Peyer's patch (tissue), 4 donors: ENCODE data around the gene ZNF678. TPM values are rescaled to one million over a fixed set of nuclear protein-coding genes. Genes with fewer than 3 reads are reported as not detected.

Experiments used
- DNase-seq, 3 donors: peaks; one replicate each; pipeline ENCODE4 v3.0.0-alpha.2; 2017 to 2019
- H3K27ac ChIP-seq, 4 donors: fragments of 200-600 bp; sonication (generic); one replicate each; pipeline ENCODE4 v1.5.1; 2016 to 2019
- H3K27me3 ChIP-seq, 2 donors: fragments of 200-600 bp; sonication (generic); one replicate each; pipeline ENCODE4 v1.5.1; 2019
- H3K36me3 ChIP-seq, 3 donors: fragments of 200-600 bp; sonication (generic); one replicate each; pipeline ENCODE4 v1.5.1; 2016 to 2019
- H3K4me1 ChIP-seq, 4 donors: fragments of 200-600 bp; sonication (generic); one replicate each; pipeline ENCODE4 v1.5.1; 2016 to 2019
- H3K4me3 ChIP-seq, 4 donors: fragments of 200-600 bp; sonication (generic); 1 replicate in 3 of 4; 2 replicates in 1 of 4; pipeline ENCODE4 v1.5.1; 2016 to 2019; ENCODE audit warnings: mild to moderate bottlenecking in 1 of 4
- H3K9me3 ChIP-seq, 4 donors: fragments of 200-600 bp; sonication (generic); one replicate each; pipeline ENCODE4 v1.5.1; 2016 to 2019; ENCODE audit warnings: mild to moderate bottlenecking in 1 of 4
- CTCF ChIP-seq, 6 experiments: fragments of 450-650 bp in 4 of 6; fragments of 200-600 bp in 2 of 6; sonication (generic) in 1 of 6; IDR thresholded peaks; one replicate each; pipeline ENCODE4 v1.5.1; 2017 to 2019; ENCODE audit warnings: antibody characterized with exemption in 6 of 6, mild to moderate bottlenecking in 3 of 6, moderate library complexity in 1 of 6
- POLR2A ChIP-seq, 2 donors: fragments of 450-650 bp; IDR thresholded peaks; one replicate each; pipeline ENCODE4 v1.5.1; 2017; ENCODE audit warnings: antibody characterized with exemption in 2 of 2, mild to moderate bottlenecking in 2 of 2, moderate library complexity in 2 of 2
- total RNA-seq, 4 donors: library from RNA; depleted of rRNA; stranded (reverse); fragments of >200 nt; gene quantifications; one replicate each; pipeline ENCODE4 v1.1.0, GENCODE V29; 2016

The ZNF678 gene
- total RNA-seq, 4 donors from 2014 or later = 3.9 to 32.2 (median 10.6) TPM

GRCh38 chr1:227544067-227545050 lies 19.0 kb upstream of the ZNF678 start:
- Histone ChIP-seq H3K9me3 (no peaks in the 10 kb centered on the region), H3K4me1 (peaks cover 0 to 11% (median 5%) of the 10 kb centered on the region in 4 donors), H3K36me3 (no peaks in the 10 kb centered on the region), H3K27me3 (no peaks in the 10 kb centered on the region), H3K27ac (no peak overlapping the region), H3K4me3 (no peak overlapping the region)
- DNase-seq = no peak
- TF ChIP-seq CTCF (IDR thresholded peaks at IDR 0.05) (no peak), POLR2A (IDR thresholded peaks at IDR 0.05) (no peak)

GRCh38 chr1:227545361-227545760 lies 18.0 kb upstream of the ZNF678 start:
- Histone ChIP-seq H3K36me3 (no peaks in the 10 kb centered on the region), H3K27ac (no peak overlapping the region), H3K27me3 (no peaks in the 10 kb centered on the region), H3K9me3 (no peaks in the 10 kb centered on the region), H3K4me1 (peaks cover 0 to 11% (median 5%) of the 10 kb centered on the region in 4 donors), H3K4me3 (no peak overlapping the region)
- TF ChIP-seq POLR2A (IDR thresholded peaks at IDR 0.05) (no peak), CTCF (IDR thresholded peaks at IDR 0.05) (no peak)
- DNase-seq = no peak

- Histone ChIP-seq H3K4me3 (no peak overlapping the region), H3K36me3 (no peaks in the 10 kb centered on the region), H3K27ac (no peak overlapping the region), H3K27me3 (no peaks in the 10 kb centered on the region), H3K4me1 (peaks cover 0 to 11% (median 5%) of the 10 kb centered on the region in 4 donors), H3K9me3 (no peaks in the 10 kb centered on the region)
- TF ChIP-seq CTCF (IDR thresholded peaks at IDR 0.05) = no peak
- no peak for DNase-seq
Measured at GRCh38 chr1:227546059-227546458, 17.3 kb upstream of the ZNF678 start.

- TF ChIP-seq POLR2A (IDR thresholded peaks at IDR 0.05) (no peak), CTCF (IDR thresholded peaks at IDR 0.05) (no peak)
- H3K27me3 ChIP-seq = no peaks in the 10 kb centered on the region
- peaks cover 0 to 5% (median 0%) of the 10 kb centered on the region in 4 donors for H3K9me3 ChIP-seq
- H3K27ac ChIP-seq = no peak overlapping the region
- H3K4me1 ChIP-seq = peaks cover 0 to 8% (median 4%) of the 10 kb centered on the region in 4 donors
- no peak for DNase-seq
- H3K36me3 ChIP-seq = no peaks in the 10 kb centered on the region
- no peak overlapping the region for H3K4me3 ChIP-seq
Measured at GRCh38 chr1:227546598-227547309, 16.6 kb upstream of the ZNF678 start.

GRCh38 chr1:227547310-227548118 lies 15.8 kb upstream of the ZNF678 start:
- H3K4me1 ChIP-seq = peaks cover 0 to 5% (median 2%) of the 10 kb centered on the region in 4 donors
- H3K36me3 ChIP-seq = no peaks in the 10 kb centered on the region
- H3K27ac ChIP-seq = no peak overlapping the region
- no peak overlapping the region for H3K4me3 ChIP-seq
- no peak for TF ChIP-seq CTCF (IDR thresholded peaks at IDR 0.05)
- no peak for TF ChIP-seq POLR2A (IDR thresholded peaks at IDR 0.05)
- no peaks in the 10 kb centered on the region for H3K27me3 ChIP-seq
- no peak for DNase-seq
- peaks cover 0 to 7% (median 0%) of the 10 kb centered on the region in 4 donors for H3K9me3 ChIP-seq
